ENCODE measurements around the gene RBM39. TPM values are rescaled to one million over a fixed set of nuclear protein-coding genes. Genes with fewer than 3 reads are reported as not detected.

The RBM39 gene
- total and polyA plus RNA-seq, 2 of the 8 experiments (the other 6 are each of a cell fraction or from before 2014, with no cell fraction given): 78.0 to 219 TPM

DNA sequence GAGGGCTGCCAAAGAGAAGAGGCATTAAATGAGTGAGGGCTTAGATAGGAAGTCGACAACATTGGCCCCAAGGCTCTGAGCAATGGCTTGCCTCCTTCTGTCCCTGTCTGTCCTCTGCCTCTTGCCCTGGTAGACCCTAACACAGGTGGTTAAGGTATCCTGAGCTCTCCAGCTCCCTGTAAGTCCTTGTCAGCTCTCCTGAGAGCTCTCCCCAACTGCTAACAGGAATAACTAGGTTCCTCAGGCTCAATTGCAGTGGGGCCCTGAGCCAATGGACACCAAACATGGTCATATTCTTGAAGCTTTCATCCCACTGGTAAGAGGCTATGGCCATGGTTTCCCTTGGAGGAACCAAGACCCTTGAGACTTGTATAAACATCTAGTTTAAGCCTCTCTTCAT is 72.4 kb downstream of the RBM39 start:
- no peak overlapping the region for H3K9ac ChIP-seq (replicated peaks in 1 of 4; ENCODE audit: extremely low read depth in 1 of 4, low read depth in 3 of 4, low read length in 3 of 4)
- POLR2A ChIA-PET (ENCODE audit: partially characterized antibody): interaction anchor here (1.1 to 3.2 kb wide), 4 partner anchors 15 to 73 kb away, joined by 3 to 12 read pairs (median 4); partner anchors contain the start of gene RBM39
- no peaks in the 10 kb centered on the region for H3K9me3 ChIP-seq (ENCODE audit: insufficient read depth in 2 of 2, low read depth in 1 of 2, low read length in 1 of 2)
- H3K18ac ChIP-seq (ENCODE audit: extremely low read depth, low read length): no peak overlapping the region
- FAIRE-seq (no peak), DNase-seq (ENCODE audit: low read depth in 1 of 2, low spot score in 2 of 2) (no peak)
- no peak overlapping the region for H3K4me2 ChIP-seq (ENCODE audit: insufficient read depth in 1 of 2, low read depth in 2 of 2, low read length in 2 of 2)
- no peak overlapping the region for H2BK120ac ChIP-seq (replicated peaks; ENCODE audit: low read depth, low read length)
- no peak overlapping the region for H2AFZ ChIP-seq (ENCODE audit: low read length)
- no peak overlapping the region for H3K14ac ChIP-seq (ENCODE audit: insufficient read length)
- no peak overlapping the region for H2BK5ac ChIP-seq (ENCODE audit: low read depth, low read length)
- H4K5ac ChIP-seq (ENCODE audit: insufficient read length, low read depth, low read length): no peak overlapping the region
- no peak for TF ChIP-seq EP300 (IDR thresholded peaks at IDR 0.05; ENCODE audit: borderline replicate concordance in 1 of 2, low read depth in 2 of 2, low read length in 2 of 2)
- no peak for TF ChIP-seq TAF7 (optimal IDR thresholded peaks at IDR 0.05; ENCODE audit: borderline replicate concordance, low read depth, low read length)
- TF ChIP-seq ATF3 (IDR thresholded peaks at IDR 0.05; ENCODE audit: insufficient read depth, low read depth, low read length): no peak
- TF ChIP-seq CEBPB (IDR thresholded peaks at IDR 0.05; ENCODE audit: low read depth, low read length): no peak
- no peak for TF ChIP-seq NANOG (IDR thresholded peaks at IDR 0.05; ENCODE audit: insufficient read depth, low read depth, low read length, poor library complexity, severe bottlenecking)
- TF ChIP-seq HDAC2 (IDR thresholded peaks at IDR 0.05; ENCODE audit: borderline replicate concordance in 1 of 2, low read depth in 2 of 2, low read length in 2 of 2): no peak
- TF ChIP-seq MAX (IDR thresholded peaks at IDR 0.05): no peak
- TF ChIP-seq, protein P1, sequence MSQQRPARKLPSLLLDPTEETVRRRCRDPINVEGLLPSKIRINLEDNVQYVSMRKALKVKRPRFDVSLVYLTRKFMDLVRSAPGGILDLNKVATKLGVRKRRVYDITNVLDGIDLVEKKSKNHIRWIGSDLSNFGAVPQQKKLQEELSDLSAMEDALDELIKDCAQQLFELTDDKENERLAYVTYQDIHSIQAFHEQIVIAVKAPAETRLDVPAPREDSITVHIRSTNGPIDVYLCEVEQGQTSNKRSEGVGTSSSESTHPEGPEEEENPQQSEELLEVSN (IDR thresholded peaks at IDR 0.05): no peak
- H3K56ac ChIP-seq (replicated peaks; ENCODE audit: insufficient read length, low read depth, low read length): no peak overlapping the region
- H4K8ac ChIP-seq (ENCODE audit: extremely low read depth, insufficient read depth, low read length): no peak overlapping the region
- no peak overlapping the region for H3K23ac ChIP-seq (ENCODE audit: insufficient read length)
- CTCF ChIA-PET (ENCODE audit: partially characterized antibody): interaction anchor here (0.6 kb wide), 1 partner anchor 17 kb away, joined by 3 read pairs; no protein-coding TSS in a partner anchor
- H3K79me1 ChIP-seq (ENCODE audit: low read depth, low read length): no peaks in the 10 kb centered on the region
- peaks cover 0 to 1% of the 10 kb centered on the region in 2 experiments; a peak in 1 of 4 replicates for H3K79me2 ChIP-seq (ENCODE audit: control insufficient read depth in 1 of 2, insufficient read depth in 2 of 2, low read length in 2 of 2)
- H3K27me3 ChIP-seq (replicated peaks in 1 of 4; ENCODE audit: control insufficient read depth in 3 of 4, extremely low read depth in 1 of 4, insufficient read depth in 3 of 4, low read length in 3 of 4): no peaks in the 10 kb centered on the region
- H2BK15ac ChIP-seq (ENCODE audit: low read length): no peak overlapping the region
- H3K4me3 ChIP-seq (ENCODE audit: extremely low read depth in 1 of 4, insufficient read depth in 2 of 4, low read depth in 3 of 4, low read length in 4 of 4): no peak overlapping the region
- peaks cover 0 to 17% (median 10%) of the 10 kb centered on the region in 4 experiments; a peak in 6 of 8 replicates for H3K36me3 ChIP-seq (ENCODE audit: control insufficient read depth in 2 of 4, insufficient read depth in 4 of 4, low read length in 3 of 4)
- H4K20me1 ChIP-seq (replicated peaks in 1 of 2; ENCODE audit: control insufficient read depth in 1 of 2, insufficient read depth in 2 of 2, low read length in 2 of 2): no peaks in the 10 kb centered on the region
- no peak overlapping the region for H4K91ac ChIP-seq (replicated peaks; ENCODE audit: insufficient read length, low read length)
- 56% methylated on average over 1 of the region's 1 CpG; no CpG with 5 or more reads in 1 of the 2 experiments for WGBS, 2 experiments (ENCODE audit: extremely low coverage in 1 of 2, insufficient coverage in 1 of 2, insufficient read length in 1 of 2, insufficient replicate concordance in 2 of 2, low coverage in 1 of 2, low lambda C conversion rate in 2 of 2, missing lambda C conversion rate in 1 of 2)
- H3K23me2 ChIP-seq (ENCODE audit: low read depth, low read length): peaks cover 2% of the 10 kb centered on the region; the same call in 1 of the 2 replicates
- no peaks in the 10 kb centered on the region; a peak in 1 of 7 replicates for H3K4me1 ChIP-seq (replicated peaks in 1 of 4; ENCODE audit: control insufficient read depth in 3 of 4, insufficient read depth in 4 of 4, low read length in 3 of 4)
- H2AK5ac ChIP-seq (ENCODE audit: low read depth, low read length): no peak overlapping the region
- H3K4ac ChIP-seq (replicated peaks; ENCODE audit: insufficient read length, low read depth, low read length): no peak overlapping the region
- H3K27ac ChIP-seq (ENCODE audit: low read depth, low read length): no peak overlapping the region
- H2BK12ac ChIP-seq (ENCODE audit: low read depth, low read length): no peak overlapping the region
- H2BK20ac ChIP-seq (ENCODE audit: low read length): no peak overlapping the region
